Measurements from ENCODE around the gene KCNJ16.
"Not testable (repeated sequence)": the region's sequence is repeated elsewhere in the genome, so short reads cannot be mapped to it uniquely, and the experiment has no call there.

KCNJ16 gene

DNA sequence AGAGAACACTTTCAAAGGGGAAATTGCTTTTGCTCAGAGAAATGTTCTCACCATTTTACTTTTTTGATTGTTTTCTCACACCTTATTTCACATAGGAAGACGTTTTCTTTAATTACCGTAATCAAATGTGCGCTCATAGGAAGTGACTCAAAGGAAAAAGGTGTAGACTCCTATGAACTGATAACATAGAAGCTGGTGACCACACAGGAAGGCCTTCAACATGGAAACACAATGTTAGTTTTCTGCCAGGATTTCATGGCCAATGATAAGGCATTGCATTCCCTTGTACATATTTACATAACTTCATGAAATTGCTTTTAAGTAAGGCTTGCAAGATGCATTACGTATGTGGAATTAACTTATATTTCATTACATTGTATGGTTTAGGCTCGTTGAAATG, 40.9 kb upstream of the KCNJ16 start:
- POLR2A ChIA-PET (ENCODE audit: low non-redundant PET) = no interaction called here
- no peak for DNase-seq (ENCODE audit: low spot score)
- TF ChIP-seq, protein P1, sequence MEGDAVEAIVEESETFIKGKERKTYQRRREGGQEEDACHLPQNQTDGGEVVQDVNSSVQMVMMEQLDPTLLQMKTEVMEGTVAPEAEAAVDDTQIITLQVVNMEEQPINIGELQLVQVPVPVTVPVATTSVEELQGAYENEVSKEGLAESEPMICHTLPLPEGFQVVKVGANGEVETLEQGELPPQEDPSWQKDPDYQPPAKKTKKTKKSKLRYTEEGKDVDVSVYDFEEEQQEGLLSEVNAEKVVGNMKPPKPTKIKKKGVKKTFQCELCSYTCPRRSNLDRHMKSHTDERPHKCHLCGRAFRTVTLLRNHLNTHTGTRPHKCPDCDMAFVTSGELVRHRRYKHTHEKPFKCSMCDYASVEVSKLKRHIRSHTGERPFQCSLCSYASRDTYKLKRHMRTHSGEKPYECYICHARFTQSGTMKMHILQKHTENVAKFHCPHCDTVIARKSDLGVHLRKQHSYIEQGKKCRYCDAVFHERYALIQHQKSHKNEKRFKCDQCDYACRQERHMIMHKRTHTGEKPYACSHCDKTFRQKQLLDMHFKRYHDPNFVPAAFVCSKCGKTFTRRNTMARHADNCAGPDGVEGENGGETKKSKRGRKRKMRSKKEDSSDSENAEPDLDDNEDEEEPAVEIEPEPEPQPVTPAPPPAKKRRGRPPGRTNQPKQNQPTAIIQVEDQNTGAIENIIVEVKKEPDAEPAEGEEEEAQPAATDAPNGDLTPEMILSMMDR (conservative IDR thresholded peaks at IDR 0.05; ENCODE audit: low read depth) = no peak
- CTCF ChIA-PET = no interaction called here
- no peak overlapping the region for H3K27ac ChIP-seq

DNA sequence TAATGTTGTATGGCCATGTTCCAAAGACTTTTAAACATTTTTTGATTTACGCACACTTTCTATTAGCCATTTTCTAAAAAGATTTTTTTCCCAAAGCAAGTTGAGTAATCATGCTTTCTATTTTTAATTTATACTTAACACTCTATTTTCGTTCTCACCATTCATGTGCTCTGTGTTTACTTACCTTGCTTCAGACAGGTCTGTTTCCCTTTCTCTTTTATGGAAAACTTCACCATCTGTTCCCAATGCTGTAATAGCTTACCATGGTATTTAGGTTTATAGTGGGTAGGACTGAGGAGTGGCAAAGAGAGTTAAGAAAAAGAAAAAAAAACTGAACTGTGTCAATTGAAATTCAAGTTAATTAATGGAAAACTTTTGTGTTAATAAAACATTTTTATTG, 37.5 kb upstream of the KCNJ16 start:
- CTCF ChIA-PET = no interaction called here
- POLR2A ChIA-PET (ENCODE audit: low non-redundant PET) = no interaction called here
- TF ChIP-seq, protein P1 (conservative IDR thresholded peaks at IDR 0.05; ENCODE audit: low read depth) = no peak
- DNase-seq (ENCODE audit: low spot score) = no peak
- no peak overlapping the region for H3K27ac ChIP-seq

DNA sequence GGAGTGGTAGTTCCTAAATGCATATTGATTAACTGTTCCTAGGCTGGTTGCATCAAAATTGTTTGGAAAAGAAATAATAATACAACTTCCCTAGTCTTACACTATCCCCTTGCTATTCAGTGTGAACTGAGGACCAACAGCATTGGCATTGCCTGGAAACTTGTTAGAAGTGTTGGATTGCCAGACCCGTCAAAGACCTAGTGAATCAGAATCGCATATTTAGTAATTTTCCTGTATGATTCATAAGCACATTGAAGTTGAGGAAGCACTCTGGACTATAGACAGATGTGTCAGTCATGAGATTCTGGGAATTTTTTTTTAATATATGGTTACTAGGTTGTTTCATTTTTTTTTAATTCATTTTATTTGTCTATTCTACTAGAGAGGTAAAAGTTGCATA, 34.7 kb upstream of the KCNJ16 start:
- H3K27ac ChIP-seq = no peak overlapping the region
- TF ChIP-seq, protein P1 (conservative IDR thresholded peaks at IDR 0.05; ENCODE audit: low read depth) = no peak
- ChIA-PET POLR2A (ENCODE audit: low non-redundant PET) (no interaction called here), CTCF (no interaction called here)
- DNase-seq (ENCODE audit: low spot score) = peak; percentile 41

DNA sequence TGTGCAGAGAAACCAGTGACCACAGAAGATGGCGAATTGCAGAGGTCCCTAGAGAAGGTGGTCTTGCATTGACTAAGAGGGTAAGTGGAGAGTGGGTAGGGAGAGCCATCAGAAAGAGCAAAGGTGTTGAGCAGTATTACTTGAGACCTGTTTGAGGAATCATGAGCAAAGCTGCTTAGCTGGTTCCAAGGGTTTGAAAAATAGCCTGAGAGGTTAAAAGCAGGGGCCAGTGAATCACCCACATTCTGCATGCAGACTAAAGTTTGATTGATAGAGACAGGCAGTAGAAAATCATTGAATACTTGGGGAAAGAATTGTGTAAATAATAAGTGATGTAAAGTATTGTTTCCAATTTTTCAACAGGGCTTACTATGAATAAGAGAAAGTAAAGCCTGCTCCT, 34.0 kb upstream of the KCNJ16 start:
- CTCF ChIA-PET = no interaction called here
- DNase-seq (ENCODE audit: low spot score) = no peak

DNA sequence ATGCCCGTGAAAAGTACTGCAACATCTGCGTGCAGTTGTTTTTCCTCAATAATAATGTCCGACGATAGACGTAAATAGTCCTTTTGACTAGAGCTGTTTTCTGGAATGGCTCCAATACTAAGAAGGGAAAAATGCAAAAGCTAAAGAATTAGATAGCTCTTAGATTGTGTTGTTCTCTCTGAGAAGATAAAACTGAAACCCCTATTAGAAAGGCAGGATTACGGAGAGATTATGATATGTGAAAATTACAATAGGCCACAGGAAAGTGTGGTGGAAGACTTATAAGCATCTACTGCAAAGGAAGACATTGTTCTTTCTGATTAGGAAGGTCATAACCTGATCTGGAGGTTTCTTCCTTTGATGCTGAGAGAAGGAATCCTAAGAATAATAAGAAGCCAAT, 33.5 kb upstream of the KCNJ16 start:
- TF ChIP-seq, protein P1 (conservative IDR thresholded peaks at IDR 0.05; ENCODE audit: low read depth) = no peak
- H3K27ac ChIP-seq = no peak overlapping the region
- ChIA-PET POLR2A (ENCODE audit: low non-redundant PET) (no interaction called here), CTCF (no interaction called here)
- no peak for DNase-seq (ENCODE audit: low spot score)

More for the DNA sequence above, 34.0 kb upstream of the KCNJ16 start:
- H3K27ac ChIP-seq = no peak overlapping the region
- TF ChIP-seq, protein P1 (conservative IDR thresholded peaks at IDR 0.05; ENCODE audit: low read depth) = no peak
- POLR2A ChIA-PET (ENCODE audit: low non-redundant PET) = no interaction called here

DNA sequence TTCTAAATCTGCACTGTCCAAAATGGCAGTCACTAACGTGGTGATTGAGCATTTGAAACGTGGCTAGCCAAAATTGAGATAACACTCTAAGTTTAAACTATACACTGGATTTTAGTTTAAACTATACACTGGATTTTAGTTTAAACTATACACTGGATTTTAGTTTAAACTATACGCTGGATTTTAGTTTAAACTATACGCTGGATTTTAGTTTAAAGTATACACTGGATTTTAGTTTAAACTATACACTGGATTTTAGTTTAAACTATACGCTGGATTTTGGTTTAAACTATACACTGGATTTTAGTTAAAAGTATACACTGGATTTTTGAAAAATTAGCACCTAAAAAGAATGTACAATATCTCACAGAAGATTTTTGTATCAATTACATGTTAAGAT, 29.2 kb upstream of the KCNJ16 start:
- CTCF ChIA-PET = not testable (repeated sequence)

DNA sequence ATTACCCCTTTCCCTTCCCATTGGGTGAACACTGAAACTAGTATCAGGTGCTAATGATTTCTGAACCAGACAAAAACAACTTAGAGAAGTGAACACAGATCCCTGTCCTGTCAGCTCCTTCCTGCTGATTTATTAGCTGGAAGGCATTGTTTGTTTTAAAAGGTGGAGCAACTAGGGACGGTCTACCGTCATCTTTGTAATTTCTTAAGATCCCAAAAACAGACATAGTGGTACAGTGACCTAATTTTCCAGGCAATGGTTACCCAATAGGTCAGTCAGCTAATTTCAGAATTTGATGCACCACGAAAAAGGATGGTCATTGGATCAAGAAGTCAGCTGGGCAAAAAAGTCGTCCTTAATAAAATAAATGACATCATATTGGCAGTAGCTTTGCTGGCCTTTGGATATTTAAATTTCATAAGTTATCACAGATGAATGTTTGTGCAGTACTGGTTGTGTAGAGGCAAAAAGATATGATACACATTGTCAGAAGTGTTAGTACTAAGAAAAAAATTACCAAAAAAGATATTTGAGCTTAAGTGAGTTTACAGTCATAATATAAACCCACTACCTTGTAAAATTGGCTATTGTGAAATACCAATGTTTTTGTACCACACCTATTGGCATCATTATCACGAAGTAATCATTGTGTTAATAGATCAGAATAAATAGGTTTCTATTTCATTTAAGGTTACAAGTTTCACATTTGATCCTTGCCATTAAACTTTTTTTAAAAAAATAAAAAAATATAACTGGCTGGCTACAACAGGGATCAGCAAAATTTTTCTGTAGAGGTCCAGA, 27.2 kb upstream of the KCNJ16 start:
- POLR2A ChIA-PET (ENCODE audit: low non-redundant PET) = no interaction called here
- CTCF ChIA-PET = no interaction called here
- DNase-seq (ENCODE audit: low spot score) = no peak

More for the DNA sequence above, 29.2 kb upstream of the KCNJ16 start:
- POLR2A ChIA-PET (ENCODE audit: low non-redundant PET); H3K27ac ChIP-seq; DNase-seq (ENCODE audit: low spot score): not testable (repeated sequence)

More for the DNA sequence above, 27.2 kb upstream of the KCNJ16 start:
- TF ChIP-seq, protein P1 (conservative IDR thresholded peaks at IDR 0.05; ENCODE audit: low read depth) = no peak
- H3K27ac ChIP-seq = no peak overlapping the region
